Fibroblast of villous mesenchyme (primary cell): ENCODE data around the gene RFNG. TPM values are rescaled to one million over a fixed set of nuclear protein-coding genes. Genes with fewer than 3 reads are reported as not detected.

ENCODE experiments used
- DNase-seq: peaks from one replicate; pipeline ENCODE4 v3.0.0-alpha.2; 2010; ENCODE audit warnings: low read depth
- H3K4me3 ChIP-seq: 2 replicates; pipeline ENCODE4 v1.5.1; 2011; ENCODE audit warnings: low read depth, mild to moderate bottlenecking, low read length
- CTCF ChIP-seq: IDR thresholded peaks from 2 replicates; pipeline ENCODE4 v1.5.1; 2012; ENCODE audit warnings: low read depth, mild to moderate bottlenecking, low read length; ENCODE audit not compliant: insufficient read depth
- total RNA-seq: library from RNA; depleted of rRNA; stranded (reverse); fragments of >200 nt; gene quantifications from 2 replicates; pipeline ENCODE4 v1.2.3, GENCODE V29; 2012

Gene RFNG
- total RNA-seq, 1 donor = 47.5 TPM

GRCh38 chr17:82050761-82051641, 610 bp downstream of the RFNG start:
- H3K4me3 ChIP-seq = peak overlapping the region; percentile 68
- peak; percentile 29 for DNase-seq

GRCh38 chr17:82050152-82050760, 1.4 kb downstream of the RFNG start:
- no peak for DNase-seq
- TF ChIP-seq CTCF = no peak

More at GRCh38 chr17:82050761-82051641, 610 bp downstream of the RFNG start:
- TF ChIP-seq CTCF = no peak

GRCh38 chr17:82049521-82049971, 2.1 kb downstream of the RFNG start:
- TF ChIP-seq CTCF = no peak
- DNase-seq = no peak
- no peak overlapping the region for H3K4me3 ChIP-seq

More at GRCh38 chr17:82050152-82050760, 1.4 kb downstream of the RFNG start:
- peak overlapping the region; percentile 68 for H3K4me3 ChIP-seq

- no peak for TF ChIP-seq CTCF
- DNase-seq = no peak
- H3K4me3 ChIP-seq = no peak overlapping the region
Observed at GRCh38 chr17:82049106-82049505, 2.5 kb downstream of the RFNG start.

DNA sequence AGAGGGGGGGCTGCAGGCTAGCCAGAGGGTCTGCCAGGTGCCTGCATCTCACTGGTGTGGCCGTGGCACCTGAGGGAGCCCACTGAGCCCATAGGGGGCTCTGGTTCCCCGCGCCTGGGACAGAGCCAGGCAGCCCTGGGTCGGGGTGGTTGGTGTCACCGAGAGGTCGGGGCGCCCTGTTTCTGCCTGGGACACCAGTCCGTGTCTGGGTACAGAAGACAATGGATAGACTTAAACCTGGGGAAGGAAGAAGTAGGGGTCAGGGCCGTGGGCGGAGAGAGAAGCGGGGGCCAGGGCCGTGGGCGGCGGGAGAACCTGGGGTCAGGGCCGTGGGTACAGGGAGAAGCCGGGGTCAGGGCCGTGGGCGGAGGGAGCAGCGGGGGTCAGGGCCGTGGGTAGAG, 3.0 kb downstream of the RFNG start:
- no peak for DNase-seq
- TF ChIP-seq CTCF = no peak

GRCh38 chr17:82047914-82048570, 3.6 kb downstream of the RFNG start:
- no peak overlapping the region for H3K4me3 ChIP-seq
- no peak for TF ChIP-seq CTCF
- DNase-seq = no peak

More for the DNA sequence above, 3.0 kb downstream of the RFNG start:
- H3K4me3 ChIP-seq = no peak overlapping the region
